IMR-90 (cell line): ENCODE measurements around the gene GRIN2A. TPM values are rescaled to one million over a fixed set of nuclear protein-coding genes. Genes with fewer than 3 reads are reported as not detected.

Experiments
- ATAC-seq: fragments of 200-7000 bp; cut with Tn5 transposase; 2 replicates; pipeline ENCODE4 v1.9.1; 2020; ENCODE audit warnings: low read depth, mild to moderate bottlenecking, moderate library complexity
- BruUV-seq: library from RNA; stranded (reverse); fragments of 400-500 nt; replicated peaks from 2 replicates; lab custom pipeline; 2021; lab: Mats Ljungman, UMichigan
- CTCF ChIA-PET: fragments of 300-600 bp; formaldehyde crosslinking; extraction: SDS; loops from one replicate; lab custom pipeline; 2021; ENCODE audit warnings: antibody characterized with exemption; lab: Yijun Ruan, JAX
- POLR2A ChIA-PET: fragments of 300-600 bp; sonication (Branson Sonifier 250); formaldehyde crosslinking; loops from one replicate; lab custom pipeline; 2022; ENCODE audit warnings: antibody characterized with exemption; ENCODE audit not compliant: unreplicated experiment; lab: Charles Lee
- DNase-seq: peaks from one replicate; pipeline ENCODE4 v3.0.0; 2013
- H2AFZ ChIP-seq: replicated peaks from 2 replicates; pipeline ENCODE3; 2013; ENCODE audit warnings: low read length, mild to moderate bottlenecking; ENCODE audit not compliant: poor library complexity
- H2AK5ac ChIP-seq: 2 replicates; pipeline ENCODE4 v1.6.1; 2013; ENCODE audit warnings: low read depth, low read length, inconsistent platforms
- H2AK9ac ChIP-seq: replicated peaks from 2 replicates; pipeline ENCODE3; 2013; ENCODE audit warnings: mild to moderate bottlenecking, low read depth, low read length, moderate library complexity; ENCODE audit not compliant: poor library complexity
- H2BK120ac ChIP-seq: 2 replicates; pipeline ENCODE4 v1.6.1; 2013; ENCODE audit warnings: low read depth, low read length, inconsistent platforms
- H2BK15ac ChIP-seq: 3 replicates; pipeline ENCODE4 v1.6.1; 2013; ENCODE audit warnings: low read depth, low read length, inconsistent platforms
- H2BK20ac ChIP-seq: 2 replicates; pipeline ENCODE4 v1.6.1; 2013; ENCODE audit warnings: low read depth, mild to moderate bottlenecking, inconsistent platforms, low read length, moderate library complexity
- H2BK5ac ChIP-seq: 2 replicates; pipeline ENCODE4 v1.6.1; 2013; ENCODE audit warnings: mild to moderate bottlenecking, low read depth, low read length, inconsistent platforms; ENCODE audit not compliant: poor library complexity, severe bottlenecking
- H3K14ac ChIP-seq: replicated peaks from 2 replicates; pipeline ENCODE4 v1.6.1; 2013; ENCODE audit warnings: low read depth, low read length, inconsistent platforms
- H3K18ac ChIP-seq: 2 replicates; pipeline ENCODE4 v1.6.1; 2013; ENCODE audit warnings: low read depth, low read length, control low read depth
- H3K23ac ChIP-seq: 2 replicates; pipeline ENCODE4 v1.6.1; 2013; ENCODE audit warnings: low read depth, low read length, inconsistent platforms
- H3K27ac ChIP-seq: 2 replicates; pipeline ENCODE4 v1.5.1; 2013; ENCODE audit warnings: mild to moderate bottlenecking, control low read depth, low read length; ENCODE audit not compliant: insufficient read depth
- H3K27me3 ChIP-seq: 2 replicates; pipeline ENCODE4 v1.6.1; 2013; ENCODE audit warnings: low read length; ENCODE audit not compliant: control insufficient read depth, insufficient read depth
- H3K36me3 ChIP-seq: 2 replicates; pipeline ENCODE4 v1.6.1; 2013; ENCODE audit warnings: low read length, mixed read lengths; ENCODE audit not compliant: control insufficient read depth, insufficient read depth
- H3K4ac ChIP-seq: 2 replicates; pipeline ENCODE4 v1.6.1; 2013; ENCODE audit warnings: low read depth, low read length, inconsistent platforms
- H3K4me1 ChIP-seq: 2 replicates; pipeline ENCODE4 v1.6.1; 2013; ENCODE audit warnings: low read length, mixed read lengths; ENCODE audit not compliant: control insufficient read depth, insufficient read depth
- H3K4me2 ChIP-seq: 2 replicates; pipeline ENCODE4 v1.6.1; 2013; ENCODE audit warnings: low read depth, mild to moderate bottlenecking, control low read depth, low read length, moderate library complexity
- H3K4me3 ChIP-seq: 2 replicates; pipeline ENCODE4 v1.5.1; 2013; ENCODE audit warnings: low read depth, mild to moderate bottlenecking, control low read depth, low read length, moderate library complexity; ENCODE audit not compliant: insufficient read depth
- H3K56ac ChIP-seq: 2 replicates; pipeline ENCODE4 v1.6.1; 2013; ENCODE audit warnings: low read length, inconsistent platforms; ENCODE audit not compliant: insufficient read depth; ENCODE audit errors: extremely low read depth
- H3K79me1 ChIP-seq, 2 experiments: 2 replicates each; pipeline ENCODE4 v1.6.1; 2013; ENCODE audit warnings: low read length in 2 of 2, inconsistent platforms in 1 of 2, low read depth in 1 of 2
- H3K9ac ChIP-seq: 2 replicates; pipeline ENCODE4 v1.6.1; 2013; ENCODE audit warnings: low read depth, low read length, control low read depth
- H3K9me1 ChIP-seq: 2 replicates; pipeline ENCODE4 v1.6.1; 2013; ENCODE audit warnings: low read length, inconsistent platforms; ENCODE audit not compliant: insufficient read depth
- H3K9me3 ChIP-seq: 2 replicates; pipeline ENCODE4 v1.6.1; 2013; ENCODE audit warnings: low read length; ENCODE audit not compliant: control insufficient read depth, insufficient read depth
- H4K20me1 ChIP-seq: 2 replicates; pipeline ENCODE4 v1.6.1; 2013; ENCODE audit warnings: low read length, inconsistent platforms; ENCODE audit not compliant: insufficient read depth
- H4K5ac ChIP-seq: 2 replicates; pipeline ENCODE4 v1.6.1; 2013; ENCODE audit warnings: mild to moderate bottlenecking, low read depth, low read length, control low read depth
- H4K8ac ChIP-seq, 2 experiments: 2 replicates each; pipeline ENCODE4 v1.6.1; 2013; ENCODE audit warnings: low read depth in 2 of 2, low read length in 2 of 2, control low read depth in 1 of 2, inconsistent platforms in 1 of 2
- H4K91ac ChIP-seq: 2 replicates; pipeline ENCODE4 v1.6.1; 2013; ENCODE audit warnings: low read depth, low read length, inconsistent platforms; ENCODE audit not compliant: insufficient read depth
- CEBPB ChIP-seq: IDR thresholded peaks from 2 replicates; pipeline ENCODE4 v1.6.1; 2012; ENCODE audit warnings: low read depth, low read length, improper control_type of control experiment
- RCOR1 ChIP-seq: IDR thresholded peaks from 2 replicates; pipeline ENCODE4 v1.6.1; 2012; ENCODE audit warnings: mild to moderate bottlenecking, low read length, improper control_type of control experiment; ENCODE audit not compliant: insufficient replicate concordance
- WGBS, 2 experiments: methylation state at CpG; one replicate each; pipeline versions ENCODE4 v1.1.5 to v1.1.7; 2013; ENCODE audit warnings: missing lambda C conversion rate in 2 of 2; ENCODE audit not compliant: insufficient read length in 1 of 2; ENCODE audit errors: extremely low coverage in 2 of 2; 5-methylcytosine and 5-hydroxymethylcytosine counted together
- dilution Hi-C: fragments of 300-500 bp; cut with HindIII; formaldehyde crosslinking; loops from one replicate; pipeline ENCODE4 v1.14.3; 2018; ENCODE audit warnings: low sequenced_read_pairs; ENCODE audit not compliant: unreplicated experiment
- in situ Hi-C: fragments of 300-500 bp; cut with MboI; formaldehyde crosslinking; loops from 3 replicates; pipeline ENCODE4 v1.14.3; 2019; ENCODE audit warnings: low sequenced_read_pairs, inconsistent platforms, mixed read lengths
- intact Hi-C: fragments of 100-400 bp; cut with micrococcal nuclease; formaldehyde crosslinking; loops from 2 replicates; pipeline ENCODE4 v1.10.0; 2022
- polyA plus RNA-seq, 3 experiments: library from polyadenylated mRNA; depleted of rRNA; stranded (reverse); fragments of >200 nt; gene quantifications; 2 replicates each; pipeline ENCODE4 v1.2.3, GENCODE V29; 2012; ENCODE audit warnings: low replicate concordance in 1 of 3
- total RNA-seq: library from RNA; depleted of rRNA; stranded (reverse); fragments of >200 nt; gene quantifications from 2 replicates; pipeline ENCODE4 v1.2.3, GENCODE V29; 2012

The GRIN2A gene
- total and polyA plus RNA-seq, 2 of the 4 experiments (the other 2 are of a cell fraction), result under 0.01 TPM; not detected in 1

- intact Hi-C loops (no loop called here), in situ Hi-C loops (no loop called here), dilution Hi-C loops (no loop called here)
- Histone ChIP-seq H2AK5ac (no peak overlapping the region), H3K9me3 (peaks cover 25% of the 10 kb centered on the region), H2BK5ac (no peak overlapping the region), H3K4me1 (no peaks in the 10 kb centered on the region), H3K18ac (no peak overlapping the region), H3K4me3 (no peak overlapping the region), H2BK20ac (no peak overlapping the region), H4K91ac (no peak overlapping the region), H3K27ac (no peak overlapping the region), H3K36me3 (no peaks in the 10 kb centered on the region), H3K27me3 (no peaks in the 10 kb centered on the region), H3K56ac (no peak overlapping the region), H3K9ac (no peak overlapping the region), H3K9me1 (no peaks in the 10 kb centered on the region), H2BK120ac (no peak overlapping the region), H4K5ac (no peak overlapping the region), H3K23ac (no peak overlapping the region), H2BK15ac (no peak overlapping the region), H3K79me1 (no peaks in the 10 kb centered on the region), H3K4me2 (no peak overlapping the region), H4K8ac (no peak overlapping the region), H2AK9ac (no peak overlapping the region), H4K20me1 (no peaks in the 10 kb centered on the region), H3K4ac (no peak overlapping the region), H2AFZ (no peak overlapping the region), H3K14ac (no peak overlapping the region)
- DNase-seq, result no peak
- ChIA-PET POLR2A (no interaction called here), CTCF (no interaction called here)
- ATAC-seq, result no peak
- TF ChIP-seq RCOR1, result no peak
- TF ChIP-seq CEBPB, result no peak
- WGBS, 2 experiments, result 100% methylated on average over 1 of the region's 4 CpGs; no CpG with 5 or more reads in 1 of the 2 experiments
- no TSS peak for BruUV-seq
Measured at GRCh38 chr16:10031955-10032354, 150.3 kb downstream of the GRIN2A start.
